Natural killer cell (primary cell): Measurements from ENCODE around the gene TTC34. TPM values are rescaled to one million over a fixed set of nuclear protein-coding genes. Genes with fewer than 3 reads are reported as not detected.

ENCODE experiments used
- ATAC-seq, 3 donors: fragments of 150-1000 bp in 2 of 3; fragments of 200-7000 bp in 1 of 3; cut with Tn5 transposase; 1 replicate in 1 of 3; 2 replicates in 2 of 3; pipeline ENCODE4 v1.10.0; 2021; ENCODE audit warnings: mild to moderate bottlenecking in 2 of 3, moderate library complexity in 2 of 3
- DNase-seq, 2 donors: peaks; one replicate each; pipeline versions ENCODE4 v3.0.0 to v3.0.0-alpha.2; 2013 to 2021; ENCODE audit warnings: mixed read lengths in 1 of 2
- H3K27ac ChIP-seq: one replicate; pipeline ENCODE4 v1.5.1; 2013; ENCODE audit warnings: mild to moderate bottlenecking, low read length
- H3K27me3 ChIP-seq: one replicate; pipeline ENCODE4 v1.6.1; 2013; ENCODE audit warnings: low read length; ENCODE audit not compliant: control insufficient read depth, insufficient read depth
- H3K36me3 ChIP-seq: one replicate; pipeline ENCODE4 v1.6.1; 2013; ENCODE audit warnings: low read length; ENCODE audit not compliant: control insufficient read depth, insufficient read depth
- H3K4me1 ChIP-seq: one replicate; pipeline ENCODE4 v1.6.1; 2013; ENCODE audit warnings: low read length; ENCODE audit not compliant: control insufficient read depth, insufficient read depth
- H3K4me3 ChIP-seq: one replicate; pipeline ENCODE4 v1.5.1; 2013; ENCODE audit warnings: low read length
- H3K9me3 ChIP-seq: one replicate; pipeline ENCODE4 v1.6.1; 2013; ENCODE audit warnings: low read length; ENCODE audit not compliant: control insufficient read depth, insufficient read depth
- H3K27ac Mint-ChIP-seq, 2 donors: one replicate each; pipeline ENCODE4 v1.8.0; 2022; ENCODE audit warnings: mild to moderate bottlenecking in 2 of 2, mixed read lengths in 2 of 2, moderate library complexity in 1 of 2
- H3K27me3 Mint-ChIP-seq, 2 donors: one replicate each; pipeline ENCODE4 v1.8.0; 2022; ENCODE audit warnings: low read depth in 2 of 2, mixed read lengths in 2 of 2
- H3K36me3 Mint-ChIP-seq: one replicate; pipeline ENCODE4 v1.8.0; 2022; ENCODE audit warnings: mixed read lengths
- H3K4me1 Mint-ChIP-seq, 2 donors: one replicate each; pipeline ENCODE4 v1.8.0; 2022; ENCODE audit warnings: mixed read lengths in 2 of 2
- H3K4me3 Mint-ChIP-seq: one replicate; pipeline ENCODE4 v1.8.0; 2022; ENCODE audit warnings: mild to moderate bottlenecking, moderate library complexity, mixed read lengths
- H3K9me3 Mint-ChIP-seq, 2 donors: one replicate each; pipeline ENCODE4 v1.8.0; 2022; ENCODE audit warnings: mixed read lengths in 2 of 2
- WGBS: methylation state at CpG from one replicate; pipeline ENCODE4 v1.1.7; 2013; ENCODE audit warnings: missing lambda C conversion rate; ENCODE audit not compliant: insufficient coverage; 5-methylcytosine and 5-hydroxymethylcytosine counted together
- intact Hi-C: fragments of 100-400 bp; cut with micrococcal nuclease; formaldehyde crosslinking; loops from one replicate; pipeline ENCODE4 v1.14.2; 2022
- total RNA-seq, 4 donors: library from RNA; stranded (reverse); fragments of 120-200 nt in 1 of 4; gene quantifications; one replicate each; pipeline versions ENCODE4 v1.2.3 to v1.2.4, GENCODE V29; 2013 to 2022
- TF ChIP-seq, protein P1 (sequence below): fragments of 200-600 bp; IDR thresholded peaks from one replicate; pipeline ENCODE4 v1.8.0; 2022; ENCODE audit warnings: antibody characterized with exemption

Gene TTC34
- total RNA-seq, 3 donors from 2014 or later (not counting 1 experiment from before 2014, with no cell fraction given), result 0.80 to 1.4 (median 1.2) TPM

GRCh38 chr1:2625311-2625710 is 176.2 kb downstream of the TTC34 start:
- no peaks in the 10 kb centered on the region for H3K4me1 Mint-ChIP-seq
- no peaks in the 10 kb centered on the region for H3K9me3 Mint-ChIP-seq
- 88% methylated on average over 10 of the region's 10 CpGs for WGBS
- H3K4me3 Mint-ChIP-seq, result no peak overlapping the region
- intact Hi-C loops, result no loop called here
- no peak overlapping the region for H3K27ac ChIP-seq
- H3K36me3 ChIP-seq, result no peaks in the 10 kb centered on the region
- no peak for ATAC-seq
- H3K4me1 ChIP-seq, result peaks cover 5% of the 10 kb centered on the region
- no peak overlapping the region for H3K4me3 ChIP-seq
- peaks cover 29% of the 10 kb centered on the region in 2 donors for H3K27me3 Mint-ChIP-seq
- H3K36me3 Mint-ChIP-seq, result no peaks in the 10 kb centered on the region
- TF ChIP-seq, protein P1, sequence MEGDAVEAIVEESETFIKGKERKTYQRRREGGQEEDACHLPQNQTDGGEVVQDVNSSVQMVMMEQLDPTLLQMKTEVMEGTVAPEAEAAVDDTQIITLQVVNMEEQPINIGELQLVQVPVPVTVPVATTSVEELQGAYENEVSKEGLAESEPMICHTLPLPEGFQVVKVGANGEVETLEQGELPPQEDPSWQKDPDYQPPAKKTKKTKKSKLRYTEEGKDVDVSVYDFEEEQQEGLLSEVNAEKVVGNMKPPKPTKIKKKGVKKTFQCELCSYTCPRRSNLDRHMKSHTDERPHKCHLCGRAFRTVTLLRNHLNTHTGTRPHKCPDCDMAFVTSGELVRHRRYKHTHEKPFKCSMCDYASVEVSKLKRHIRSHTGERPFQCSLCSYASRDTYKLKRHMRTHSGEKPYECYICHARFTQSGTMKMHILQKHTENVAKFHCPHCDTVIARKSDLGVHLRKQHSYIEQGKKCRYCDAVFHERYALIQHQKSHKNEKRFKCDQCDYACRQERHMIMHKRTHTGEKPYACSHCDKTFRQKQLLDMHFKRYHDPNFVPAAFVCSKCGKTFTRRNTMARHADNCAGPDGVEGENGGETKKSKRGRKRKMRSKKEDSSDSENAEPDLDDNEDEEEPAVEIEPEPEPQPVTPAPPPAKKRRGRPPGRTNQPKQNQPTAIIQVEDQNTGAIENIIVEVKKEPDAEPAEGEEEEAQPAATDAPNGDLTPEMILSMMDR, result no peak
- H3K27ac Mint-ChIP-seq, result no peak overlapping the region
- DNase-seq, result no peak
- peaks cover 2% of the 10 kb centered on the region for H3K9me3 ChIP-seq
- H3K27me3 ChIP-seq, result peaks cover 20% of the 10 kb centered on the region

- Histone ChIP-seq H3K9me3 (peaks cover 2% of the 10 kb centered on the region), H3K4me3 (no peak overlapping the region), H3K27me3 (peaks cover 20% of the 10 kb centered on the region), H3K27ac (no peak overlapping the region), H3K4me1 (peaks cover 5% of the 10 kb centered on the region), H3K36me3 (no peaks in the 10 kb centered on the region)
- no peaks in the 10 kb centered on the region for H3K4me1 Mint-ChIP-seq
- H3K27me3 Mint-ChIP-seq, result peaks cover 29% of the 10 kb centered on the region in 2 donors
- WGBS, result 85% methylated on average over 9 of the region's 13 CpGs
- no peaks in the 10 kb centered on the region for H3K9me3 Mint-ChIP-seq
- ATAC-seq (no peak), DNase-seq (no peak)
- intact Hi-C loops, result no loop called here
- no peak overlapping the region for H3K4me3 Mint-ChIP-seq
- TF ChIP-seq, protein P1, result no peak
- no peak overlapping the region for H3K27ac Mint-ChIP-seq
- H3K36me3 Mint-ChIP-seq, result no peaks in the 10 kb centered on the region
These were observed 176.7 kb downstream of the TTC34 start for GRCh38 chr1:2624735-2625300.

- H3K4me1 Mint-ChIP-seq, result no peaks in the 10 kb centered on the region
- no peaks in the 10 kb centered on the region for H3K36me3 Mint-ChIP-seq
- WGBS, result 75% methylated on average over 12 of the region's 12 CpGs
- intact Hi-C loops, result no loop called here
- H3K27me3 ChIP-seq, result peaks cover 15% of the 10 kb centered on the region
- ATAC-seq (peak in 1 of 3 donors; percentile 24), DNase-seq (no peak)
- H3K9me3 Mint-ChIP-seq, result no peaks in the 10 kb centered on the region
- H3K27ac ChIP-seq, result no peak overlapping the region
- H3K36me3 ChIP-seq, result no peaks in the 10 kb centered on the region
- H3K27ac Mint-ChIP-seq, result no peak overlapping the region
- TF ChIP-seq, protein P1, result no peak
- H3K4me3 ChIP-seq, result no peak overlapping the region
- peaks cover 2% of the 10 kb centered on the region for H3K9me3 ChIP-seq
- H3K4me3 Mint-ChIP-seq, result no peak overlapping the region
- H3K4me1 ChIP-seq, result peaks cover 5% of the 10 kb centered on the region
- peaks cover 29 to 31% of the 10 kb centered on the region in 2 donors for H3K27me3 Mint-ChIP-seq
These were observed 177.7 kb downstream of the TTC34 start for GRCh38 chr1:2623571-2624337.
